ENCODE results near the gene SP2. TPM values are rescaled to one million over a fixed set of nuclear protein-coding genes. Genes with fewer than 3 reads are reported as not detected.

Gene SP2
- total and polyA plus RNA-seq, 2 of the 13 experiments (the other 11 are each of a cell fraction or from before 2014, with no cell fraction given) = 1.4 to 4.8 TPM

DNA sequence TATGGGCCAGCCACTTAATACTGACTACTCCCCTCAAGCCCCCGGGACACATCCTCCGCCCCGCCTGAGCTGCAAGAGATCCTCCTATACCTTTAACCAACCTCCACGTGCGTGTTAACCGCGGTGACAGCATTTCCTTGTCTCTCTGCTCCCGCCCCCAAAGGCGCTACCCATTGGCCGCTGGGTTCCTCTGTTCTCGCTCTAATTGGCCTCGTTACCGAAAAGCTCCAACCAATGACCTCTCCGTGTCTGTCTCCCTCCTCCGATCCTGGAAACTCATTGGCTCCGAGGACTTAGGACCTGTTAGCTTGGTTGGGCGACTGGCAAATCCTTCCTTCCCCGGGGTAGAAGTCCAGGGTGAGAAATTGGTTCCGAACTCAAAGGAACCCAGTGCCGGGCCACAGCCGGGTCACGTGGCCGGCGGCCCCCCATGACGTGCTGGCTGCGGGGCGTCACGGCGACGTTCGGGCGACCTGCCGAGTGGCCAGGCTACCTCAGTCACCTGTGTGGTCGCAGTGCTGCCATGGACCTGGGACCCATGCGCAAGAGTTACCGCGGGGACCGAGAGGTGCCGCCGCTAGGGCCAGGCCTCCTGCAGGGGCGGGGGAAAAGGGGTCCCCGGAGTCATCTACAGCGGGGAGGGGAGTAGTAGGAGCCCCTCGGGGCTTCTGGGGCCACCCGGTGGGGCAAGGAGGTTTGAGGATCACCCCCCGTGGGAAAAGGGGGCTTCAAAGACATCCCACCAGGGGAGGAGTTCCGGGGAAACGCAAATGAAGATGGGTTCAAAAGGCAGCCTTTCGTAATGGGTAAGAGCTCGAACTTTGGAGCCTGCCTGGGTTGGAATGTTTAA, 45.4 kb downstream of the SP2 start, which contains the start of gene PNPO (continued):
- peak; percentile 96; the same call in 1 of the 2 replicates for TF ChIP-seq THYN1 (CRISPR knock-in tag; IDR thresholded peaks at IDR 0.05; ENCODE audit: borderline replicate concordance, low read depth)
- TF ChIP-seq, protein P1, sequence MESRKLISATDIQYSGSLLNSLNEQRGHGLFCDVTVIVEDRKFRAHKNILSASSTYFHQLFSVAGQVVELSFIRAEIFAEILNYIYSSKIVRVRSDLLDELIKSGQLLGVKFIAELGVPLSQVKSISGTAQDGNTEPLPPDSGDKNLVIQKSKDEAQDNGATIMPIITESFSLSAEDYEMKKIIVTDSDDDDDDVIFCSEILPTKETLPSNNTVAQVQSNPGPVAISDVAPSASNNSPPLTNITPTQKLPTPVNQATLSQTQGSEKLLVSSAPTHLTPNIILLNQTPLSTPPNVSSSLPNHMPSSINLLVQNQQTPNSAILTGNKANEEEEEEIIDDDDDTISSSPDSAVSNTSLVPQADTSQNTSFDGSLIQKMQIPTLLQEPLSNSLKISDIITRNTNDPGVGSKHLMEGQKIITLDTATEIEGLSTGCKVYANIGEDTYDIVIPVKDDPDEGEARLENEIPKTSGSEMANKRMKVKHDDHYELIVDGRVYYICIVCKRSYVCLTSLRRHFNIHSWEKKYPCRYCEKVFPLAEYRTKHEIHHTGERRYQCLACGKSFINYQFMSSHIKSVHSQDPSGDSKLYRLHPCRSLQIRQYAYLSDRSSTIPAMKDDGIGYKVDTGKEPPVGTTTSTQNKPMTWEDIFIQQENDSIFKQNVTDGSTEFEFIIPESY (CRISPR knock-in tag; IDR thresholded peaks at IDR 0.05) = peak; percentile 4; the same call in 1 of the 2 replicates
- peak; percentile 85; the same call in 1 of the 2 replicates for TF ChIP-seq HNF4G (IDR thresholded peaks at IDR 0.05; ENCODE audit: borderline replicate concordance, low read depth, low read length)
- peak; percentile 75 for TF ChIP-seq HNF4G (CRISPR knock-in tag; IDR thresholded peaks at IDR 0.05; ENCODE audit: borderline replicate concordance, low read depth)
- no peak for TF ChIP-seq ZNF251 (CRISPR knock-in tag; IDR thresholded peaks at IDR 0.05)
- peak; percentile 92 for TF ChIP-seq ZNF274 (CRISPR knock-in tag; IDR thresholded peaks at IDR 0.05)
- TF ChIP-seq KLF11 (CRISPR knock-in tag; IDR thresholded peaks at IDR 0.05) = no peak
- TF ChIP-seq, protein P2, sequence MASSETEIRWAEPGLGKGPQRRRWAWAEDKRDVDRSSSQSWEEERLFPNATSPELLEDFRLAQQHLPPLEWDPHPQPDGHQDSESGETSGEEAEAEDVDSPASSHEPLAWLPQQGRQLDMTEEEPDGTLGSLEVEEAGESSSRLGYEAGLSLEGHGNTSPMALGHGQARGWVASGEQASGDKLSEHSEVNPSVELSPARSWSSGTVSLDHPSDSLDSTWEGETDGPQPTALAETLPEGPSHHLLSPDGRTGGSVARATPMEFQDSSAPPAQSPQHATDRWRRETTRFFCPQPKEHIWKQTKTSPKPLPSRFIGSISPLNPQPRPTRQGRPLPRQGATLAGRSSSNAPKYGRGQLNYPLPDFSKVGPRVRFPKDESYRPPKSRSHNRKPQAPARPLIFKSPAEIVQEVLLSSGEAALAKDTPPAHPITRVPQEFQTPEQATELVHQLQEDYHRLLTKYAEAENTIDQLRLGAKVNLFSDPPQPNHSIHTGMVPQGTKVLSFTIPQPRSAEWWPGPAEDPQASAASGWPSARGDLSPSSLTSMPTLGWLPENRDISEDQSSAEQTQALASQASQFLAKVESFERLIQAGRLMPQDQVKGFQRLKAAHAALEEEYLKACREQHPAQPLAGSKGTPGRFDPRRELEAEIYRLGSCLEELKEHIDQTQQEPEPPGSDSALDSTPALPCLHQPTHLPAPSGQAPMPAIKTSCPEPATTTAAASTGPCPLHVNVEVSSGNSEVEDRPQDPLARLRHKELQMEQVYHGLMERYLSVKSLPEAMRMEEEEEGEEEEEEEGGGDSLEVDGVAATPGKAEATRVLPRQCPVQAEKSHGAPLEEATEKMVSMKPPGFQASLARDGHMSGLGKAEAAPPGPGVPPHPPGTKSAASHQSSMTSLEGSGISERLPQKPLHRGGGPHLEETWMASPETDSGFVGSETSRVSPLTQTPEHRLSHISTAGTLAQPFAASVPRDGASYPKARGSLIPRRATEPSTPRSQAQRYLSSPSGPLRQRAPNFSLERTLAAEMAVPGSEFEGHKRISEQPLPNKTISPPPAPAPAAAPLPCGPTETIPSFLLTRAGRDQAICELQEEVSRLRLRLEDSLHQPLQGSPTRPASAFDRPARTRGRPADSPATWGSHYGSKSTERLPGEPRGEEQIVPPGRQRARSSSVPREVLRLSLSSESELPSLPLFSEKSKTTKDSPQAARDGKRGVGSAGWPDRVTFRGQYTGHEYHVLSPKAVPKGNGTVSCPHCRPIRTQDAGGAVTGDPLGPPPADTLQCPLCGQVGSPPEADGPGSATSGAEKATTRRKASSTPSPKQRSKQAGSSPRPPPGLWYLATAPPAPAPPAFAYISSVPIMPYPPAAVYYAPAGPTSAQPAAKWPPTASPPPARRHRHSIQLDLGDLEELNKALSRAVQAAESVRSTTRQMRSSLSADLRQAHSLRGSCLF (CRISPR knock-in tag; IDR thresholded peaks at IDR 0.05; ENCODE audit: borderline replicate concordance) = peak; percentile 93
- peak; percentile 89 for TF ChIP-seq ATF1 (CRISPR knock-in tag; IDR thresholded peaks at IDR 0.05)
- TF ChIP-seq, protein P3, sequence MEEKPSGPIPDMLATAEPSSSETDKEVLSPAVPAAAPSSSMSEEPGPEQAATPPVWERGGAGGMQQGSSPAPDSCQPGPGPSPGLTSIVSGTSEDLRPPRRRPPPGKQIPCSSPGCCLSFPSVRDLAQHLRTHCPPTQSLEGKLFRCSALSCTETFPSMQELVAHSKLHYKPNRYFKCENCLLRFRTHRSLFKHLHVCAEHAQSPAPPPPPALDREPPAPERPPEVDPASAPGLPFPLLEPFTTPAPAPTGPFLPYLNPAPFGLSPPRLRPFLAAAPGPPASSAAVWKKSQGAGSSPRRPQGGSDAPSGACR (CRISPR knock-in tag; IDR thresholded peaks at IDR 0.05) = peak; percentile 88; the same call in 1 of the 2 replicates
- peak; percentile 96 for TF ChIP-seq ZNF253 (CRISPR knock-in tag; IDR thresholded peaks at IDR 0.05; ENCODE audit: borderline replicate concordance)
- TF ChIP-seq PHF5A (CRISPR knock-in tag; IDR thresholded peaks at IDR 0.05; ENCODE audit: low read depth, unreplicated experiment) = peak; percentile 41
- no peak for TF ChIP-seq KDM4B (CRISPR knock-in tag; IDR thresholded peaks at IDR 0.05)
- TF ChIP-seq HDAC2 (CRISPR knock-in tag; IDR thresholded peaks at IDR 0.05) = peak; percentile 72; the same call in 1 of the 2 replicates
- TF ChIP-seq U2AF2 (IDR thresholded peaks at IDR 0.05; ENCODE audit: low read depth, low read length) = no peak
- peak; percentile 95 for TF ChIP-seq HOXA3 (CRISPR knock-in tag; IDR thresholded peaks at IDR 0.05)
- TF ChIP-seq, protein P4, sequence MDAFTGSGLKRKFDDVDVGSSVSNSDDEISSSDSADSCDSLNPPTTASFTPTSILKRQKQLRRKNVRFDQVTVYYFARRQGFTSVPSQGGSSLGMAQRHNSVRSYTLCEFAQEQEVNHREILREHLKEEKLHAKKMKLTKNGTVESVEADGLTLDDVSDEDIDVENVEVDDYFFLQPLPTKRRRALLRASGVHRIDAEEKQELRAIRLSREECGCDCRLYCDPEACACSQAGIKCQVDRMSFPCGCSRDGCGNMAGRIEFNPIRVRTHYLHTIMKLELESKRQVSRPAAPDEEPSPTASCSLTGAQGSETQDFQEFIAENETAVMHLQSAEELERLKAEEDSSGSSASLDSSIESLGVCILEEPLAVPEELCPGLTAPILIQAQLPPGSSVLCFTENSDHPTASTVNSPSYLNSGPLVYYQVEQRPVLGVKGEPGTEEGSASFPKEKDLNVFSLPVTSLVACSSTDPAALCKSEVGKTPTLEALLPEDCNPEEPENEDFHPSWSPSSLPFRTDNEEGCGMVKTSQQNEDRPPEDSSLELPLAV (CRISPR knock-in tag; conservative IDR thresholded peaks at IDR 0.05; ENCODE audit: low read depth) = no peak; the same call in 1 of the 2 replicates
- peak; percentile 99 for TF ChIP-seq ZNF605 (CRISPR knock-in tag; IDR thresholded peaks at IDR 0.05)
- TF ChIP-seq PAX8 (CRISPR knock-in tag; IDR thresholded peaks at IDR 0.05; ENCODE audit: borderline replicate concordance) = peak; percentile 61; the same call in 1 of the 2 replicates
- TF ChIP-seq ZNF878 (CRISPR knock-in tag; IDR thresholded peaks at IDR 0.05) = peak; percentile 96; the same call in 1 of the 2 replicates

Data from HepG2 (cell line).